H1 (cell line): ENCODE measurements around the gene CBFB. TPM values are rescaled to one million over a fixed set of nuclear protein-coding genes. Genes with fewer than 3 reads are reported as not detected.

Experiments
- CTCF ChIA-PET: fragments of 300-600 bp; sonication (Branson Sonifier 250); formaldehyde crosslinking; loops from one replicate; lab custom pipeline; 2021; ENCODE audit not compliant: partially characterized antibody; lab: Charles Lee
- POLR2A ChIA-PET: fragments of 300-600 bp; sonication (Branson Sonifier 250); formaldehyde crosslinking; loops from one replicate; lab custom pipeline; 2021; ENCODE audit warnings: inconsistent platforms; ENCODE audit not compliant: partially characterized antibody; lab: Charles Lee
- DNase-seq, 2 experiments: peaks; one replicate each; pipeline versions ENCODE4 v3.0.0 to v3.0.0-alpha.2; 2010 to 2022; ENCODE audit warnings: low spot score in 2 of 2, low read depth in 1 of 2, mixed read lengths in 1 of 2
- FAIRE-seq: peaks from 2 replicates; lab custom pipeline; 2011; peaks lifted over from hg19 to GRCh38; lab: Jason Lieb, UNC
- H2AFZ ChIP-seq: 2 replicates; pipeline ENCODE4 v1.8.1; 2012; ENCODE audit warnings: low read length, inconsistent platforms
- H2AK5ac ChIP-seq: 2 replicates; pipeline ENCODE4 v1.6.1; 2013; ENCODE audit warnings: low read depth, low read length
- H2BK120ac ChIP-seq: replicated peaks from 2 replicates; pipeline ENCODE3; 2013; ENCODE audit warnings: low read depth, low read length, inconsistent platforms
- H2BK12ac ChIP-seq: 2 replicates; pipeline ENCODE4 v1.6.1; 2013; ENCODE audit warnings: low read depth, low read length
- H2BK15ac ChIP-seq: 2 replicates; pipeline ENCODE4 v1.6.1; 2013; ENCODE audit warnings: low read length
- H2BK20ac ChIP-seq: 2 replicates; pipeline ENCODE4 v1.6.1; 2013; ENCODE audit warnings: low read length
- H2BK5ac ChIP-seq: 2 replicates; pipeline ENCODE4 v1.6.1; 2013; ENCODE audit warnings: low read depth, low read length
- H3K14ac ChIP-seq: 2 replicates; pipeline ENCODE4 v1.6.1; 2013; ENCODE audit warnings: inconsistent platforms; ENCODE audit not compliant: insufficient read length
- H3K18ac ChIP-seq: 2 replicates; pipeline ENCODE4 v1.6.1; 2013; ENCODE audit warnings: low read length; ENCODE audit errors: extremely low read depth
- H3K23ac ChIP-seq: 2 replicates; pipeline ENCODE4 v1.6.1; 2013; ENCODE audit warnings: inconsistent platforms; ENCODE audit not compliant: insufficient read length
- H3K23me2 ChIP-seq: 2 replicates; pipeline ENCODE4 v1.6.1; 2013; ENCODE audit warnings: low read depth, low read length
- H3K27ac ChIP-seq: 2 replicates; pipeline ENCODE4 v1.6.1; 2011; ENCODE audit warnings: low read depth, low read length, inconsistent platforms
- H3K27me3 ChIP-seq, 4 experiments: replicated peaks in 1 of 4; 1 replicate in 1 of 4; 2 replicates in 3 of 4; pipeline versions ENCODE4 v1.6.1 to v1.8.1; 2011 to 2013; ENCODE audit warnings: low read length in 3 of 4, mild to moderate bottlenecking in 3 of 4, inconsistent platforms in 2 of 4, mixed read lengths in 2 of 4, moderate library complexity in 1 of 4; ENCODE audit not compliant: control insufficient read depth in 3 of 4, insufficient read depth in 3 of 4; ENCODE audit errors: extremely low read depth in 1 of 4
- H3K36me3 ChIP-seq, 4 experiments: 2 replicates each; pipeline versions ENCODE4 v1.6.1 to v1.8.1; 2011 to 2013; ENCODE audit warnings: mild to moderate bottlenecking in 4 of 4, low read length in 3 of 4, moderate library complexity in 2 of 4, control low read depth in 1 of 4, inconsistent platforms in 1 of 4; ENCODE audit not compliant: insufficient read depth in 4 of 4, control insufficient read depth in 2 of 4
- H3K4ac ChIP-seq: replicated peaks from 2 replicates; pipeline ENCODE3; 2013; ENCODE audit warnings: low read length, low read depth, mixed read lengths, inconsistent platforms; ENCODE audit not compliant: insufficient read length
- H3K4me1 ChIP-seq, 4 experiments: replicated peaks in 1 of 4; 1 replicate in 1 of 4; 2 replicates in 3 of 4; pipeline versions ENCODE4 v1.6.1 to v1.8.1; 2011 to 2013; ENCODE audit warnings: low read length in 3 of 4, inconsistent platforms in 2 of 4, mixed read lengths in 1 of 4; ENCODE audit not compliant: insufficient read depth in 4 of 4, control insufficient read depth in 3 of 4
- H3K4me2 ChIP-seq, 2 experiments: 2 replicates each; pipeline versions ENCODE4 v1.6.1 to v1.8.1; 2011 to 2013; ENCODE audit warnings: low read depth in 2 of 2, low read length in 2 of 2, control low read depth in 1 of 2, inconsistent platforms in 1 of 2, mild to moderate bottlenecking in 1 of 2; ENCODE audit not compliant: insufficient read depth in 1 of 2
- H3K4me3 ChIP-seq, 4 experiments: fragments of 200-600, 300-600 bp in 1 of 4; sonication (generic), shearing (Covaris generic), sonication (Bioruptor Twin) in 1 of 4; 2 replicates each; pipeline versions ENCODE4 v1.5.1 to v1.8.1; 2011 to 2016; ENCODE audit warnings: low read length in 4 of 4, low read depth in 3 of 4, control low read depth in 2 of 4, inconsistent platforms in 2 of 4, mild to moderate bottlenecking in 2 of 4, mixed read lengths in 1 of 4, moderate library complexity in 1 of 4; ENCODE audit not compliant: insufficient read depth in 2 of 4; ENCODE audit errors: extremely low read depth in 1 of 4
- H3K56ac ChIP-seq: replicated peaks from 2 replicates; pipeline ENCODE3; 2013; ENCODE audit warnings: low read depth, mild to moderate bottlenecking, mixed read lengths, low read length, inconsistent platforms; ENCODE audit not compliant: insufficient read length
- H3K79me1 ChIP-seq: 2 replicates; pipeline ENCODE4 v1.6.1; 2013; ENCODE audit warnings: low read depth, low read length, control low read depth
- H3K79me2 ChIP-seq, 2 experiments: 2 replicates each; pipeline versions ENCODE4 v1.6.1 to v1.8.1; 2012 to 2013; ENCODE audit warnings: low read length in 2 of 2, mild to moderate bottlenecking in 2 of 2, inconsistent platforms in 1 of 2; ENCODE audit not compliant: insufficient read depth in 2 of 2, control insufficient read depth in 1 of 2
- H3K9ac ChIP-seq, 4 experiments: replicated peaks in 1 of 4; 1 replicate in 1 of 4; 2 replicates in 3 of 4; pipeline versions ENCODE4 v1.6.1 to v1.8.1; 2011 to 2013; ENCODE audit warnings: low read depth in 3 of 4, low read length in 3 of 4, control low read depth in 2 of 4, mild to moderate bottlenecking in 2 of 4, moderate library complexity in 2 of 4, inconsistent platforms in 1 of 4; ENCODE audit errors: extremely low read depth in 1 of 4
- H3K9me3 ChIP-seq, 2 experiments: 2 replicates each; pipeline versions ENCODE4 v1.6.1 to v1.8.1; 2012 to 2013; ENCODE audit warnings: mild to moderate bottlenecking in 2 of 2, moderate library complexity in 2 of 2, control low read depth in 1 of 2, inconsistent platforms in 1 of 2, low read depth in 1 of 2, low read length in 1 of 2, mixed read lengths in 1 of 2; ENCODE audit not compliant: insufficient read depth in 2 of 2
- H4K20me1 ChIP-seq, 2 experiments: replicated peaks in 1 of 2; 2 replicates each; pipeline versions ENCODE3 to v1.8.1; 2011 to 2013; ENCODE audit warnings: inconsistent platforms in 2 of 2, low read length in 2 of 2, mild to moderate bottlenecking in 1 of 2; ENCODE audit not compliant: insufficient read depth in 2 of 2, control insufficient read depth in 1 of 2
- H4K5ac ChIP-seq: 2 replicates; pipeline ENCODE4 v1.6.1; 2013; ENCODE audit warnings: low read length, low read depth, mixed read lengths, inconsistent platforms; ENCODE audit not compliant: insufficient read length
- H4K8ac ChIP-seq: 2 replicates; pipeline ENCODE4 v1.8.0; 2013; ENCODE audit warnings: mild to moderate bottlenecking, moderate library complexity, low read length, inconsistent platforms; ENCODE audit not compliant: insufficient read depth; ENCODE audit errors: extremely low read depth
- H4K91ac ChIP-seq: replicated peaks from 2 replicates; pipeline ENCODE3; 2013; ENCODE audit warnings: low read length, mixed read lengths, inconsistent platforms; ENCODE audit not compliant: insufficient read length
- CEBPB ChIP-seq: IDR thresholded peaks from 2 replicates; pipeline ENCODE4 v1.6.1; 2012; ENCODE audit warnings: low read depth, low read length
- CTBP2 ChIP-seq: IDR thresholded peaks from 2 replicates; pipeline ENCODE4 v1.7.0; 2011; ENCODE audit warnings: borderline replicate concordance, mild to moderate bottlenecking, moderate library complexity, mixed read lengths, low read length; ENCODE audit not compliant: insufficient read depth, insufficient read length
- EGR1 ChIP-seq: IDR thresholded peaks from 2 replicates; pipeline ENCODE4 v1.6.1; 2011; ENCODE audit warnings: low read depth, low read length, borderline replicate concordance
- GABPA ChIP-seq: IDR thresholded peaks from 2 replicates; pipeline ENCODE4 v1.6.1; 2011; ENCODE audit warnings: mild to moderate bottlenecking, low read length, moderate library complexity, borderline replicate concordance; ENCODE audit not compliant: insufficient read depth
- HDAC2 ChIP-seq, 2 experiments: fragments of 300-600 bp in 1 of 2; sonication (generic) in 1 of 2; IDR thresholded peaks; 2 replicates each; pipeline ENCODE4 v1.6.1; 2011 to 2012; ENCODE audit warnings: low read depth in 2 of 2, low read length in 2 of 2, mild to moderate bottlenecking in 2 of 2, moderate library complexity in 2 of 2, borderline replicate concordance in 1 of 2, inconsistent platforms in 1 of 2
- POU5F1 ChIP-seq: IDR thresholded peaks from 2 replicates; pipeline ENCODE4 v1.6.1; 2011; ENCODE audit warnings: low read depth, mild to moderate bottlenecking, low read length, moderate library complexity
- SIX5 ChIP-seq: IDR thresholded peaks from 2 replicates; pipeline ENCODE4 v1.6.1; 2011; ENCODE audit warnings: mild to moderate bottlenecking, low read depth, low read length
- SP4 ChIP-seq: IDR thresholded peaks from 2 replicates; pipeline ENCODE4 v1.6.1; 2012; ENCODE audit warnings: low read length, inconsistent platforms
- WGBS, 2 experiments: shearing (Covaris generic) in 1 of 2; methylation state at CpG; one replicate each; pipeline versions ENCODE4 v1.1.6 to v1.1.7; 2013 to 2015; ENCODE audit warnings: low lambda C conversion rate in 2 of 2, mixed read lengths in 2 of 2, inconsistent platforms in 1 of 2, low coverage in 1 of 2, missing lambda C conversion rate in 1 of 2; ENCODE audit not compliant: insufficient replicate concordance in 2 of 2, insufficient coverage in 1 of 2, insufficient read length in 1 of 2; ENCODE audit errors: extremely low coverage in 1 of 2, missing lambda C conversion rate in 1 of 2; 5-methylcytosine and 5-hydroxymethylcytosine counted together
- polyA plus RNA-seq, 7 experiments: library from polyadenylated mRNA; depleted of rRNA in 3 of 7; stranded (reverse) in 5 of 7; unstranded in 2 of 7; fragments of >200 nt in 5 of 7; fragments of 200-250 nt in 2 of 7; gene quantifications; 1 replicate in 5 of 7; 2 replicates in 1 of 7; 4 replicates in 1 of 7; pipeline versions ENCODE4 v1.2.1 to v1.2.3, GENCODE V29; 2011 to 2013; ENCODE audit warnings: missing spikeins in 2 of 7, mixed read lengths in 2 of 7
- total RNA-seq: library from RNA; stranded (reverse); fragmentation: NEBNext Ultra II Directional; extraction: Animal tissue kit (Norgen Biotek cat#: 25700); gene quantifications from 2 replicates; pipeline ENCODE4 v1.2.1, GENCODE V29; 2021

CBFB gene
- total and polyA plus RNA-seq, 2 of the 8 experiments (the other 6 are each of a cell fraction or from before 2014, with no cell fraction given) = 11.5 to 31.6 TPM

- FAIRE-seq = no peak
- TF ChIP-seq EGR1 (no peak), HDAC2 (IDR thresholded peaks at IDR 0.05; ENCODE audit: borderline replicate concordance in 1 of 2, low read depth in 2 of 2, low read length in 2 of 2) (no peak), GABPA (no peak), SP4 (no peak), SIX5 (no peak), POU5F1 (no peak), CEBPB (no peak), CTBP2 (no peak)
Observed at GRCh38 chr16:67055712-67056487, 27.0 kb downstream of the CBFB start.

More at GRCh38 chr16:67055712-67056487, 27.0 kb downstream of the CBFB start:
- Histone ChIP-seq H3K27ac (no peak overlapping the region), H3K23me2 (no peaks in the 10 kb centered on the region), H2BK15ac (no peak overlapping the region), H4K20me1 (peaks cover 1 to 3% of the 10 kb centered on the region in 2 experiments), H2BK120ac (no peak overlapping the region), H3K36me3 (no peaks in the 10 kb centered on the region), H3K18ac (no peak overlapping the region), H2BK12ac (no peak overlapping the region), H2AFZ (no peak overlapping the region), H3K56ac (no peak overlapping the region), H2AK5ac (no peak overlapping the region; the same call in 1 of the 2 replicates), H3K4me1 (no peaks in the 10 kb centered on the region), H3K4me3 (no peak overlapping the region), H4K91ac (no peak overlapping the region), H2BK20ac (no peak overlapping the region), H3K27me3 (no peaks in the 10 kb centered on the region), H3K9me3 (no peaks in the 10 kb centered on the region), H3K9ac (no peak overlapping the region), H3K23ac (no peak overlapping the region), H3K4ac (no peak overlapping the region), H4K5ac (no peak overlapping the region), H2BK5ac (no peak overlapping the region), H3K14ac (no peak overlapping the region), H3K79me1 (no peaks in the 10 kb centered on the region), H3K79me2 (peaks cover 0 to 13% of the 10 kb centered on the region in 2 experiments; a peak in 2 of 4 replicates), H3K4me2 (no peak overlapping the region), H4K8ac (no peak overlapping the region)
- ChIA-PET POLR2A (interaction anchor here (0.9 kb wide), 1 partner anchor 37 kb away, joined by 3 read pairs; no protein-coding TSS in a partner anchor), CTCF (interaction anchor here (0.6 to 1.3 kb wide), 4 partner anchors 14 to 46 kb away, joined by 3 read pairs; no protein-coding TSS in a partner anchor)
- DNase-seq = no peak
- 86% methylated on average over 4 of the region's 4 CpGs; no CpG with 5 or more reads in 1 of the 2 experiments for WGBS, 2 experiments
